GM12864 (cell line): Measurements from ENCODE around the gene MGRN1.

Experiments
- DNase-seq: peaks from one replicate; pipeline ENCODE4 v3.0.0-alpha.2; 2011; ENCODE audit warnings: low read depth
- H3K4me3 ChIP-seq: 2 replicates; pipeline ENCODE4 v1.5.1; 2011; ENCODE audit warnings: mild to moderate bottlenecking, low read depth, low read length, control low read depth
- CTCF ChIP-seq: IDR thresholded peaks from 2 replicates; pipeline ENCODE4 v1.5.1; 2011; ENCODE audit warnings: low read depth, mild to moderate bottlenecking, moderate library complexity, low read length, control low read depth, inconsistent platforms; ENCODE audit errors: missing control alignments

MGRN1 gene

GRCh38 chr16:4614571-4615383 is 9.8 kb upstream of the MGRN1 start, which contains the start of gene UBALD1:
Gene UBALD1 (minus strand): TSS chr16:4614888. CDS start chr16:4614797, 91 bp downstream.
- no peak for TF ChIP-seq CTCF
- peak; percentile 69 for DNase-seq

DNA sequence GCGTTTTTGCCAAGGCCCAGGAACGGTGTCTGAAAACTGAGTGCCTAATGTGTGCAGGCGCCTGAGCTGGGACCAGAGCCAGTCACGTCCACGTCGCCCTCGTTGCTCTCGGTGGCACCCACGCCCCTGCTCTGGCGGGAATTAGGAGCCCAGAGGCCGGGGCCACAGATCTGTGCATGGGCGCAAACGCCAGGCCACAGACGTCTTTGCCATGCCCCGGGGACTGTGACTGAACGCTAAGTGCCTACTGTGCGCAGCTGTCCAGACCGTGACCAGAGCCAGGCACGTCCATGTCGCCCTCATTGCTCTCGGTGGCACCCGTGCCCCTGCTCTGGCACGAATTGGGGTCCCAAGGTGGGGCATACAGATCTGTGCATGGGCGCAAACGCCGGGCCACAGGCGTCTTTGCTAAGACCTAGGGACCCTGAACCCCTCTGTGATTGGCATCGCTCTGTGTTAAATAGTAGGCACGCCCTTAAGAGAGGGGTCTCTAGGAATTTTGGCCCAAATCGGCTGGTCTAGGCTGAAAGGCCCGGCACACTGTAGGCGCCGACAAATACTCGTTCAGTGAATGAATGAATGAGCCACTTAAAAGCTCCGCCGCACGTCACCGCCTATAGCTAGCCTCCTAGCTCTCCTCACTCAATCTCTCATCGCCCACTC is 9.1 kb upstream of the MGRN1 start:
- H3K4me3 ChIP-seq, result peak overlapping the region; percentile 88
- TF ChIP-seq CTCF, result no peak
- DNase-seq, result no peak

More at GRCh38 chr16:4614571-4615383, 9.8 kb upstream of the MGRN1 start, which contains the start of gene UBALD1:
- H3K4me3 ChIP-seq, result peak within 1 kb of the TSS; percentile 88

DNA sequence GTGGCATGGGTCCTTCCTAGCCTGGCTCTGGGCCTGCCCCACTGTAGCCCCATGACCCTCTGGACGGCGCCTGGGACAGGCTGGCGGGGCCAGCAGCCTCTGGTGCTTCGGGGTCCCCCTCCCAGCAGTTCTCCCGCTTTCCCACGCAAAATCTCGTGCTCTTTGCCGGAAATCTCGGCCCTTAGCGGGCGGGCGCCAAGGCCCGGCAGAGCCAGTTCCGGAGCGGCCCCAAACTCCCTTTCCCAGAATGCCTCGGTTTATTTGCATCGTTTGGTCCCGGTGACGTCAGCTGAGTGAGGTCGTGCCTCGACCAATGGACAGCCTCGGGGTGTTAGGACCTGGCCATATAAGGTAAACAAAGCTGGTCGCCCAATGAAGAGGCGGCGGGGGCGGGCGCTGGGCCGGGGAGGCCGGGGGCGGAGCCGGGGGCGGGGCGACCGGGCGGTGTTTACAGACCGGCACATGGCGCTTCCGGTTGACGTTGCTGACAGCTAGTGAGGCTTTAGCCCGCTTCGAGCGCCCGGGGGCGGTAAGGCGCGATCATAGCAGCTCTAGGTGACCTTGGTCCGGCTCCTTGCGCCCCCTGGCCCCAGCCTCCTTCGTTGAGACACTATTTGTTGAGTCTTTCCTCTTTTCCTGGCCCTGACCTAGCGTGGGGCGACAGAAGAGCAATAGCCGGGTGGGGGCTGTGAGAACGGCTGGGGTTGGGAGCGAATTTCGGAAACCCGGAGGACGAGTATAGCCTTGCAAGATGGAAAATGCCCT is 8.4 kb upstream of the MGRN1 start:
- DNase-seq, result peak; percentile 100
- peak overlapping the region; percentile 88 for H3K4me3 ChIP-seq
- peak; percentile 46 for TF ChIP-seq CTCF

- no peak for TF ChIP-seq CTCF
- H3K4me3 ChIP-seq, result no peak overlapping the region
- DNase-seq, result no peak
These were observed 6.7 kb upstream of the MGRN1 start for GRCh38 chr16:4617880-4618279.

- DNase-seq, result no peak
- no peak for TF ChIP-seq CTCF
- H3K4me3 ChIP-seq, result no peak overlapping the region
These were observed 5.8 kb upstream of the MGRN1 start for GRCh38 chr16:4618645-4619418.

DNA sequence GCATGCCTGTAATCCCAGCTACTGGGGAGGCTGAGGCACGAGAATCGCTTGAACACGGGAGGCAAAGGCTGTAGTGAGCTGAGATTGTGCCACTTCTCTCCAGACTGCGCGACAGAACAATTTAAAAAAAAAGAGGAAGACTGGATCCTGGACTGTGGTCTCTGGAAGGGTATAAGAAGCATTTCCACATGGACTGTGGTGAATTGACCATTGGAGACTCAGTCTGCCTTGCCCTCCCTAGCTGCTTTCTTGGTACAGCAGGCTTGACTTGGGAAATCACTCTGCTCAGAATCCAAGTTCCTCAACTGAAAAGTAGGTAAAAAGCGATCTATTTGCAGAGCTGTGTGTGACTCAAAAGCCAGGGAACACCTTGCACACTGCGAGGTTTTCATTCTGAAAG is 1.0 kb upstream of the MGRN1 start:
- H3K4me3 ChIP-seq, result peak overlapping the region; percentile 81; the same call in 1 of the 2 replicates
- no peak for DNase-seq
- TF ChIP-seq CTCF, result no peak
